ENCODE results near the gene ENTHD1. TPM values are rescaled to one million over a fixed set of nuclear protein-coding genes. Genes with fewer than 3 reads are reported as not detected.

ENTHD1 gene
- total RNA-seq, 1 experiment from 2014 or later: not detected

GRCh38 chr22:39731481-39731880 lies 162.1 kb downstream of the ENTHD1 start:
- H3K36me3 Mint-ChIP-seq (ENCODE audit: insufficient read depth in 1 of 3, low read depth in 3 of 3): no peaks in the 10 kb centered on the region
- H3K14ac ChIP-seq (ENCODE audit: insufficient read depth, low read length): no peak overlapping the region
- H2BK15ac ChIP-seq (ENCODE audit: low read depth, low read length): no peak overlapping the region
- no peak for TF ChIP-seq CTCF (conservative IDR thresholded peaks at IDR 0.05)
- H3K4me3 Mint-ChIP-seq: no peak overlapping the region
- H4K5ac ChIP-seq (ENCODE audit: insufficient read length, low read depth, low read length): no peak overlapping the region
- no peak overlapping the region for H2AFZ ChIP-seq (ENCODE audit: low read length)
- no peaks in the 10 kb centered on the region for H3K79me1 ChIP-seq (ENCODE audit: insufficient read depth, low read depth, low read length, poor library complexity, severe bottlenecking)
- H3K23me2 ChIP-seq (ENCODE audit: insufficient read length, low read depth, low read length, poor library complexity, severe bottlenecking): no peaks in the 10 kb centered on the region
- H3K4me1 ChIP-seq (ENCODE audit: insufficient read depth, low read length): no peaks in the 10 kb centered on the region; the same call in 1 of the 2 replicates
- H2BK20ac ChIP-seq (ENCODE audit: low read depth, low read length, poor library complexity, severe bottlenecking): no peak overlapping the region
- H3K27me3 ChIP-seq (ENCODE audit: insufficient read depth, low read length): no peaks in the 10 kb centered on the region
- H3K4me2 ChIP-seq (ENCODE audit: insufficient read depth, insufficient read length, low read length): no peak overlapping the region
- no peak for DNase-seq
- no peak overlapping the region for H3K27ac ChIP-seq (ENCODE audit: insufficient read length, low read depth, low read length)
- peaks cover 10 to 21% of the 10 kb centered on the region in 2 experiments for H3K4me1 Mint-ChIP-seq
- no peak overlapping the region for H3K18ac ChIP-seq (ENCODE audit: insufficient read length, low read depth, low read length)
- peaks cover 9% of the 10 kb centered on the region for H3K27me3 Mint-ChIP-seq (ENCODE audit: low read depth)
- H4K91ac ChIP-seq (ENCODE audit: insufficient read length, low read depth, low read length): no peak overlapping the region
- no peak overlapping the region for H2BK120ac ChIP-seq (ENCODE audit: low read depth, low read length, poor library complexity, severe bottlenecking)
- no peak overlapping the region for H3T11ph ChIP-seq (ENCODE audit: low read length)
- H2BK5ac ChIP-seq (ENCODE audit: insufficient read length, low read length): no peak overlapping the region
- no peak overlapping the region for H3K9ac ChIP-seq (ENCODE audit: extremely low read depth, insufficient read length, low read length)
- H3K27ac Mint-ChIP-seq: no peak overlapping the region
- H4K20me1 ChIP-seq (ENCODE audit: control insufficient read depth, insufficient read depth, insufficient read length): no peaks in the 10 kb centered on the region
- no peaks in the 10 kb centered on the region for H3K9me3 Mint-ChIP-seq
- WGBS (ENCODE audit: extremely low coverage, insufficient read length, low lambda C conversion rate): no CpG with 5 or more reads among the region's 5 CpGs
- no peak overlapping the region for H2AK5ac ChIP-seq (ENCODE audit: insufficient read length, low read length)
- no peak overlapping the region for H3K23ac ChIP-seq (ENCODE audit: insufficient read length, low read depth, low read length)
- H3K4ac ChIP-seq (ENCODE audit: low read depth, low read length): no peak overlapping the region
- H4K8ac ChIP-seq (replicated peaks; ENCODE audit: insufficient read length, low read depth, low read length): no peak overlapping the region
- no peaks in the 10 kb centered on the region for H3K9me3 ChIP-seq (ENCODE audit: control insufficient read depth, low read depth, low read length)
- no peaks in the 10 kb centered on the region for H3K79me2 ChIP-seq (ENCODE audit: insufficient read depth, low read length)
- H3K56ac ChIP-seq (ENCODE audit: insufficient read length, low read depth, low read length): no peak overlapping the region
- H2BK12ac ChIP-seq (ENCODE audit: insufficient read length, low read depth, low read length): no peak overlapping the region
